Mucosa of gallbladder (tissue), 1 donor: ENCODE measurements around the gene KCNQ2. TPM values are rescaled to one million over a fixed set of nuclear protein-coding genes. Genes with fewer than 3 reads are reported as not detected.

Experiments used
- DNase-seq: peaks from one replicate; pipeline ENCODE4 v3.0.0-alpha.2; 2020; ENCODE audit warnings: low spot score
- total RNA-seq: library from RNA; stranded (reverse); gene quantifications from one replicate; pipeline ENCODE4 v1.2.1, GENCODE V29; 2021
- donor health status: DM: no; HTN: no; CAD: no.

The KCNQ2 gene
- total RNA-seq, 1 donor from 2014 or later: 0.46 TPM

- no peak for DNase-seq
Observed at GRCh38 chr20:63454731-63455567, 17.5 kb downstream of the KCNQ2 start.

- no peak for DNase-seq
Observed at GRCh38 chr20:63452821-63453523, 19.5 kb downstream of the KCNQ2 start.

- no peak for DNase-seq
Observed at GRCh38 chr20:63452341-63452740, 20.1 kb downstream of the KCNQ2 start.

DNA sequence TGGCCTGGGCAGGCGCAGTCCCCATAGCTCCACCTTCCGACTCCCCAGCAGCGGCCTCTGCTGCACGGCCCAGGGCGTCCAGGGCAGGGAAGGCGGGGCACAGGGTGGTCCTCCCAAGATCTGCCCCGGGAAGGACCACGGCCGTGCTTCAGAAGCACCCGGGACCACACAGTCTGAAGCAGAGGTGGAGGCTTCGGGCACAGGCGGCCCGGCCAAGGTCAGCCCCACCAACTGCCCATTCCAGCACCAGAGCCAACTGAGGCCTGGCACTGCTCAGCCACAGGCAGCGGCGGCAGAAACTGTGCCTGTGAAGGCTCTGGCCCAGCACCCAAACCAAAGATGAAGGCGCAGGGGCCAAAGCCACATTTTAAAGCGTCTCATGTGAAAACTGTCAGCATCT lies 20.6 kb downstream of the KCNQ2 start:
- no peak for DNase-seq

- no peak for DNase-seq
Observed at GRCh38 chr20:63449796-63450730, 22.4 kb downstream of the KCNQ2 start.

DNA sequence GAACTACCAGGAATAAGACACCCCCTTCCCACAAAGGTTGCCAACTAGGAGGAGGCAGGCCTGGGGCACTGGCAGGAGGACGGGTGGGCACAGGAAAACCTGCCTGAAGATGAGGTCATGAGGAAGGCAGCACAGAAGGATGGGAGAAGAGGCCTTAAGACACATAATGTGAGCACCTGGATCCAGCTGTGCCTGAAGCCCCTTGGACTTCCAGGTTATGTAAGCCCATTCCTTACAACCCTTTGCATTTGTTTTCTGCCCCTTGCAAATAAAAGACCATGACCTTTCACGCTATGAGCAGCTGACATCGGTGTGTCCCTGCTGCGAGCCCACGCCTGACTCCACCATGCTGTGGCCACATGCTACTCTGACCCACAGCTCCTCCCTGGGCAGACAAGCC lies 23.4 kb downstream of the KCNQ2 start:
- DNase-seq: no peak

- DNase-seq: no peak
Observed at GRCh38 chr20:63448031-63448430, 24.4 kb downstream of the KCNQ2 start.

- DNase-seq: no peak
Observed at GRCh38 chr20:63447320-63447719, 25.1 kb downstream of the KCNQ2 start.

- DNase-seq: no peak
Observed at GRCh38 chr20:63446216-63447024, 26.0 kb downstream of the KCNQ2 start.

- no peak for DNase-seq
Observed at GRCh38 chr20:63445075-63445734, 27.2 kb downstream of the KCNQ2 start.

GRCh38 chr20:63444548-63444947 lies 27.9 kb downstream of the KCNQ2 start:
- DNase-seq: no peak

DNA sequence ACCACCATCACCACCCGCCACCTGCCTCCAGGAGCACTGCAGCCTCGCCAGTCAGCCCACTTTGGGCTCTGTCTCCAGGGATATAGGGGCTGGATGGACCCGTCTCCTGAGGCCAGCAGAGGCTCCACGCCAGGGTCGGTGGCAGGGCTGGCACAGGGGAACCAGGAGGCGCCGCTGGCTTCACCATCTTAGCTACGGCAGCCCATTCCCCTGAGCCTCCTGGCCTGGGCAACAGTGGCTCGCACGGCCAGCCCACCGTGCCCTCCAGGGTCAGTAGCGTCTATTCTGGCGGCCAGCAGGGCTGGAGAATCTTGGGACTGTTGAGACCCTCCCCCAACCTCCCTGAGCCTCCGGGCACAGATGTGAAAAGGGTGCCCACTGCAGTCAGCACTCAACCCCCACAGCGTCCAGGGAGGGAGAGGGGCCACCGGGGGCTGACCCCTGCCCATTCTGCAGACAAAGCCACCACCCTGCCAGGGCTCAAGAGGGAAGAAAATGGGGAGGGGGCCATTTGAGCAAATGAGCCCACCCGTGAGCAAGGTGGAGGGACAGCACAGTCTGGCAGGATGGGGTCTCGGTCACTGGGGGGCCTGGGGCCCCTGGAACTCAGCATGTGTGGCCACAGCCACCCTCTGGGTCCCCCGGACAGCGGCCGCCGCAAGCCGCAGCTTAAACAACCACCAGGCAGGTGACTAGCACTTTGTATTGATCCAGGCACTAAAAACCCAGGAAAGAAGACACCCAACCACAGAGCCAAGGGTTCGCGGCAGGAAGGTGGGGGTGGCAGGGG lies 28.7 kb downstream of the KCNQ2 start:
- no peak for DNase-seq

DNA sequence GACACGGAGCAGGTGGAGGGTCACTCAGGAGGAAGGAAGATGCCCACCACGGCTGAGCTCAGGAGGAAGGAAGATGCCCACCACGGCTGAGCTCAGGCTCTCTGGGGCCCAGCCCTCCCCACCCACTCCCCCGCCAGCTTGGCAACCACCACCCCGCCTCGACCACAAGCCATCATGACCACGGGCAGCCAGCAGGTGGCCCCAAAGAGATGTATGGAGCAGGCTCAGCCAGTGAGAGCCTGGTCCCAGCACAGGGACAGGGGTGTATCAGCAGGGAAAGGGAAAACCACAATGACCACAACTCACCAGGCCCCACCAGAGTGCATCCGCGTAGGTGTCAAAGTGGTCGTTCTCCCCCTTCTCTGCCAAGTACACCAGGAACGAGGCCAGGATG lies 30.4 kb downstream of the KCNQ2 start:
- DNase-seq: peak; percentile 47

- no peak for DNase-seq
Observed at GRCh38 chr20:63441136-63442099, 31.0 kb downstream of the KCNQ2 start.

- no peak for DNase-seq
Observed at GRCh38 chr20:63440366-63440955, 32.0 kb downstream of the KCNQ2 start.

DNA sequence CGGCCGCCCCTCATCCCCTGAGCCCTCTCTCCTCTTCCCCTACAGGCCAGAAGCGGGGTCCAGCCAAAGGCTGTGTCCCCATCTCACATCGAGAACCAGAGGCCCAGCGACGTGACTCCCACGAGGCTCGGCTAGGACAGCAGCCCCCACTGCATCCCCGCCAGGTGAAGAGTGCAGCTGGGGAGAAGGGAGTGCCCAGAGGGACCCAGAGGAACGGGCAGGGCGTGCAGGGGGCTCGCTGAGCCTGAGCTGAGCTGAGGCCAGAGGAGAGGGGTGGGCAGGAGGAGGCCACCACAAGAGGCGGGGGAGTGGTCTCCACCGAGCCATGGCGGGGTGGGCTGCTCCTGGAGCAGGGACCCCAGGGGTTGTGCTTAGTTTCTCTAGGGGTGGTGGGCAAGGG lies 32.6 kb downstream of the KCNQ2 start:
- DNase-seq: no peak

DNA sequence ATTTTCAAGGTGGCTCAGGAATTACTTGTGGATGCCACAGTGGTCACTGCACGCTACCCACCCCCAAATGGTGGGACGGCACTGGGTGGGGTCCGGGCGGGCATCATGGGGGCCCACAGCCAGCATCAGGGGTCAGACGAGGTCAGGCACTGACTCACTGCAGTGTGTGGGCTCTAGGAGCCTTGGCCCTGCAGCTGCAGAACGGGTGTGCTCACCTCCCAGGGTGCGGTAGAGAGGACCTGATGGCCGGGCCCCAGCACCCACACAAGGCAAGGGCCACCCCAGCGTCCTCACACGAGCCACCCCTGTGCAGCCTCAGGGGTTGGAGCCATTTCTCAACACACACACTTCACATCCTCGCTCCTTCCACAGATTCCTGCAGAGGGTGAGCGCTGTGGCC lies 34.3 kb downstream of the KCNQ2 start:
- DNase-seq: no peak

- DNase-seq: no peak
Observed at GRCh38 chr20:63435552-63435951, 36.9 kb downstream of the KCNQ2 start.
